K562 (cell line): ENCODE measurements around the gene TTC33. TPM values are rescaled to one million over a fixed set of nuclear protein-coding genes. Genes with fewer than 3 reads are reported as not detected.

Experiments used
- ATAC-seq: fragments of 200-7000 bp; cut with Tn5 transposase; 3 replicates; pipeline ENCODE4 v1.9.1; 2020; ENCODE audit warnings: moderate library complexity
- BruUV-seq: library from RNA; stranded (reverse); fragments of 400-500 nt; replicated peaks from 2 replicates; lab custom pipeline; 2021; lab: Mats Ljungman, UMichigan
- CTCF ChIA-PET: fragments of 300-600 bp; formaldehyde crosslinking; extraction: SDS; loops from one replicate; lab custom pipeline; 2021; ENCODE audit warnings: low intra/inter-chr PET ratio; lab: Yijun Ruan, JAX
- POLR2A ChIA-PET: fragments of 300-600, 350-650 bp; sonication (Branson Sonifier 250); formaldehyde crosslinking; extraction: SDS; loops from one replicate; lab custom pipeline; 2021; ENCODE audit warnings: antibody characterized with exemption, inconsistent platforms; lab: Yijun Ruan, JAX
- DNase-seq, 4 experiments: peaks; one replicate each; pipeline versions ENCODE4 v3.0.0 to v3.0.0-alpha.2; 2011 to 2018; ENCODE audit warnings: low spot score in 3 of 4, mixed read lengths in 3 of 4; ENCODE audit errors: extremely low read depth in 1 of 4
- FAIRE-seq: peaks from 2 replicates; lab custom pipeline; 2011; peaks lifted over from hg19 to GRCh38; lab: Jason Lieb, UNC
- H2AFZ ChIP-seq: 2 replicates; pipeline ENCODE4 v1.6.0; 2011; ENCODE audit warnings: low read depth, low read length, control low read depth, inconsistent platforms
- H3K27ac ChIP-seq: fragments of 200-600 bp; 3 replicates; pipeline ENCODE4 v1.8.0; 2011; ENCODE audit warnings: low read depth, mild to moderate bottlenecking, control low read depth, inconsistent platforms, low read length, moderate library complexity, mixed read lengths; ENCODE audit errors: extremely low read depth
- H3K27me3 ChIP-seq, 2 experiments: fragments of 300-600 bp in 1 of 2; 2 replicates in 1 of 2; 3 replicates in 1 of 2; pipeline versions ENCODE4 v1.6.0 to v1.8.0; 2011; ENCODE audit warnings: inconsistent platforms in 2 of 2, low read length in 2 of 2, mild to moderate bottlenecking in 1 of 2, mixed read lengths in 1 of 2, moderate library complexity in 1 of 2; ENCODE audit not compliant: control insufficient read depth in 2 of 2, insufficient read depth in 2 of 2
- H3K36me3 ChIP-seq: fragments of 300-600 bp; 3 replicates; pipeline ENCODE4 v1.8.0; 2011; ENCODE audit warnings: mild to moderate bottlenecking, low read length, inconsistent platforms; ENCODE audit not compliant: control insufficient read depth, insufficient read depth
- H3K4me1 ChIP-seq, 2 experiments: fragments of 200-600 bp in 1 of 2; replicated peaks in 1 of 2; 2 replicates in 1 of 2; 3 replicates in 1 of 2; pipeline versions ENCODE4 v1.5.1 to v1.8.0; 2011; ENCODE audit warnings: inconsistent platforms in 2 of 2, low read length in 2 of 2, mild to moderate bottlenecking in 1 of 2, mixed read lengths in 1 of 2, moderate library complexity in 1 of 2; ENCODE audit not compliant: control insufficient read depth in 2 of 2, insufficient read depth in 2 of 2
- H3K4me2 ChIP-seq: 2 replicates; pipeline ENCODE4 v1.6.1; 2011; ENCODE audit warnings: low read length, control low read depth, inconsistent platforms, mixed read lengths; ENCODE audit not compliant: insufficient read depth
- H3K4me3 ChIP-seq: fragments of 200-600 bp; sonication (generic), shearing (Covaris generic); 2 replicates; pipeline ENCODE4 v1.5.1; 2016; ENCODE audit warnings: control low read depth, inconsistent platforms
- H3K79me2 ChIP-seq: fragments of 200-600 bp; 3 replicates; pipeline ENCODE4 v1.8.0; 2011; ENCODE audit warnings: low read length, inconsistent platforms; ENCODE audit not compliant: control insufficient read depth, insufficient read depth
- H3K9ac ChIP-seq, 2 experiments: 2 replicates each; pipeline versions ENCODE4 v1.6.0 to v1.6.1; 2011; ENCODE audit warnings: low read depth in 2 of 2, low read length in 2 of 2, control low read depth in 1 of 2, inconsistent platforms in 1 of 2, mild to moderate bottlenecking in 1 of 2, mixed read lengths in 1 of 2; ENCODE audit not compliant: insufficient read depth in 1 of 2
- H3K9me1 ChIP-seq: one replicate; pipeline ENCODE4 v1.6.0; 2011; ENCODE audit warnings: inconsistent platforms, mild to moderate bottlenecking, low read length, moderate library complexity; ENCODE audit not compliant: control insufficient read depth, insufficient read depth
- H3K9me3 ChIP-seq: replicated peaks from 2 replicates; pipeline ENCODE4 v1.5.1; 2011; ENCODE audit warnings: low read depth, low read length, inconsistent platforms; ENCODE audit not compliant: control insufficient read depth, insufficient read depth
- H4K20me1 ChIP-seq: replicated peaks from 2 replicates; pipeline ENCODE4 v1.6.1; 2011; ENCODE audit warnings: low read length, inconsistent platforms, mixed read lengths; ENCODE audit not compliant: control insufficient read depth, insufficient read depth
- CBX5 ChIP-seq: IDR thresholded peaks from 2 replicates; pipeline ENCODE4 v1.6.1; 2014; ENCODE audit warnings: low read depth, borderline replicate concordance
- IFI16 ChIP-seq: fragments of 250-450 bp; sonication (Bioruptor Pico); IDR thresholded peaks from 2 replicates; pipeline ENCODE4 v2.1.2; 2022; ENCODE audit warnings: mild to moderate bottlenecking, inconsistent platforms
- LARP7 ChIP-seq: fragments of 450-650 bp; IDR thresholded peaks from 2 replicates; pipeline ENCODE4 v1.6.1; 2016
- SNIP1 ChIP-seq: fragments of 450-650 bp; IDR thresholded peaks from 2 replicates; pipeline ENCODE4 v1.7.1; 2017; ENCODE audit warnings: low read depth, mild to moderate bottlenecking
- WGBS: fragments of 100-300 bp; shearing (Covaris generic); methylation state at CpG from one replicate; pipeline ENCODE4 v1.1.6; 2016; ENCODE audit warnings: low coverage, mixed read lengths; ENCODE audit not compliant: insufficient coverage; ENCODE audit errors: missing lambda C conversion rate; 5-methylcytosine and 5-hydroxymethylcytosine counted together
- in situ Hi-C: fragments of 300-500 bp; cut with MboI; formaldehyde crosslinking; loops from 4 replicates; pipeline ENCODE4 v1.15.0; 2018; ENCODE audit warnings: inconsistent platforms, mixed read lengths
- intact Hi-C: fragments of 100-400 bp; cut with micrococcal nuclease; formaldehyde crosslinking; loops from 2 replicates; pipeline ENCODE4 v1.14.2; 2022
- polyA plus RNA-seq, 8 experiments: library from polyadenylated mRNA; depleted of rRNA in 4 of 8; stranded (reverse) in 5 of 8; unstranded in 3 of 8; fragments of >200 nt; fragmentation: Nextera tagmentation in 2 of 8; fragmentation: Illumina TruSeq in 1 of 8; extraction: Ambion mirVana in 2 of 8; extraction: Trizol in 1 of 8; gene quantifications; 2 replicates each; pipeline versions ENCODE4 v1.2.1 to v1.2.3, GENCODE V29; 2011 to 2014; ENCODE audit warnings: inconsistent platforms in 1 of 8, missing spikeins in 1 of 8
- total RNA-seq, 7 experiments: library from RNA; depleted of rRNA in 6 of 7; stranded (reverse); fragments of >200 nt in 6 of 7; fragmentation: Illumina TruSeq in 2 of 7; extraction: Trizol in 2 of 7; gene quantifications; 2 replicates each; pipeline versions ENCODE4 v1.2.1 to v1.2.3, GENCODE V29; 2011 to 2021; ENCODE audit warnings: low replicate concordance in 1 of 7
- TF ChIP-seq, protein P1 (sequence below), 2 experiments: fragments of 450-650 bp in 1 of 2; sonication (generic) in 1 of 2; formaldehyde crosslinking in 1 of 2; IDR thresholded peaks in 1 of 2; conservative IDR thresholded peaks in 1 of 2; 2 replicates each; pipeline versions ENCODE4 v1.6.1 to v1.8.1; 2016 to 2023; ENCODE audit warnings: mild to moderate bottlenecking in 2 of 2, moderate library complexity in 2 of 2, inconsistent platforms in 1 of 2, missing genetic modification reagents in 1 of 2
- TF ChIP-seq, protein P2 (sequence below), 2 experiments: fragments of 450-650 bp; formaldehyde crosslinking in 1 of 2; IDR thresholded peaks; 2 replicates each; pipeline versions ENCODE4 v1.4.0 to v1.6.1; 2014 to 2020; ENCODE audit warnings: mild to moderate bottlenecking in 2 of 2, borderline replicate concordance in 1 of 2, low read depth in 1 of 2
- TF ChIP-seq, protein P3 (sequence below), 2 experiments: fragments of 450-650 bp in 1 of 2; sonication (generic) in 1 of 2; formaldehyde crosslinking; conservative IDR thresholded peaks; 2 replicates each; pipeline versions ENCODE4 v1.4.0 to v1.8.1; 2020 to 2022; ENCODE audit warnings: mild to moderate bottlenecking in 1 of 2, missing genetic modification reagents in 1 of 2
- TF ChIP-seq, protein P4 (sequence below): fragments of 450-650 bp; formaldehyde crosslinking; IDR thresholded peaks from 2 replicates; pipeline ENCODE4 v1.4.0; 2020; ENCODE audit warnings: mild to moderate bottlenecking

Gene TTC33
- total and polyA plus RNA-seq, 9 of the 15 experiments (the other 6 are each of a cell fraction or from before 2014, with no cell fraction given), result 11.5 to 24.9 (median 21.1) TPM

DNA sequence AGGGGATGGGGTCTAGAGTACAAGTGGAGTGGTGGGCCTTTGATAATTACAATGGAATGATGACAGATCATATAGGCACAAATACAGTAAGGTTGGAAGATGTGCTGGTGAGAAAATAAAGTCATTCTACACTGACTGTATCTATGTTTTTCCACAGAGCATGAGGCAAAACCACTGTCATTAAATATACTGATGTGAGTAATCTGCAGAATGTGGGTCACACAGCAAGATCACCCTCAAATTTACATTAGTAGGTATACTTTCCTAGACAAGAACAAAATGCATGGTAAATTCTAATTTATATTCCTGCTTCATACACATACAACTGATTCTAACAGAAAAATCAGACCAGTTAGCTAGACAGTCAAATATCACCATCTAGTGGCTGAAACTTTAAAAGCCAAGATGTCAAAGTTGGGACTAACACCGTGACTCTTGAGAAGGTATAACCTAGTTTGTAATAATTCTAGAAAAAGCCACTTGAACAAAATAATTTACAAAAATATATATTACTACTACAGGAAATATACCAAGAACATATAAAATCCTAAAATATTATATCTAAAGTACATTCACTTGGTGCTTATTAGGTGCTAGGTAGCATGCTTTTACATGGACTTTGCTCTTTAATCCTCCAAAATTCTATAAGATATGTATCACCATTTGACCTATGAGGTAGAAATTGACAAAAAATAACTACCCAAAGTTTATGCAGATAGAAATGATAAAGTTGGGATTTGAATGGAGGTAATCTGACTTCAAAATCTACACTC lies 19.5 kb downstream of the TTC33 start:
- no peaks in the 10 kb centered on the region for H3K79me2 ChIP-seq
- H3K27me3 ChIP-seq, result no peaks in the 10 kb centered on the region
- no TSS peak for BruUV-seq
- H3K4me2 ChIP-seq, result no peak overlapping the region
- FAIRE-seq (peak; percentile 79), ATAC-seq (peak; percentile 92), DNase-seq (peak; percentile 55 to 73 (median 62))
- ChIA-PET CTCF (interaction anchor here (0.5 to 2.0 kb wide), 7 partner anchors 10 to 1158 kb away, joined by 3 to 9 read pairs (median 4); no protein-coding TSS in a partner anchor), POLR2A (interaction anchor here (0.6 kb wide), 1 partner anchor 388 kb away, joined by 3 read pairs; no protein-coding TSS in a partner anchor)
- peaks cover 0 to 7% of the 10 kb centered on the region in 2 experiments; a peak in 2 of 5 replicates for H3K4me1 ChIP-seq
- H2AFZ ChIP-seq, result no peak overlapping the region
- in situ Hi-C loops, result no loop called here
- no peak overlapping the region for H3K9ac ChIP-seq
- peaks cover 4% of the 10 kb centered on the region; the same call in 1 of the 2 replicates for H3K9me3 ChIP-seq
- intact Hi-C loops, result loop anchor here (1.0 to 5.0 kb wide), 4 partner anchors 48 to 1021 kb away; no protein-coding TSS in a partner anchor
- H3K9me1 ChIP-seq, result no peaks in the 10 kb centered on the region
- peaks cover 6% of the 10 kb centered on the region; the same call in 1 of the 3 replicates for H3K36me3 ChIP-seq
- WGBS, result 7% methylated on average over 1 of the region's 1 CpG
- H3K4me3 ChIP-seq, result no peak overlapping the region
- peaks cover 3% of the 10 kb centered on the region; the same call in 1 of the 2 replicates for H4K20me1 ChIP-seq
- H3K27ac ChIP-seq, result no peak overlapping the region
- TF ChIP-seq, protein P1, sequence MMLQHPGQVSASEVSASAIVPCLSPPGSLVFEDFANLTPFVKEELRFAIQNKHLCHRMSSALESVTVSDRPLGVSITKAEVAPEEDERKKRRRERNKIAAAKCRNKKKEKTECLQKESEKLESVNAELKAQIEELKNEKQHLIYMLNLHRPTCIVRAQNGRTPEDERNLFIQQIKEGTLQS (IDR thresholded peaks at IDR 0.05), result no peak
- TF ChIP-seq, protein P1 (CRISPR knock-in tag; conservative IDR thresholded peaks at IDR 0.05), result no peak
- TF ChIP-seq, protein P2, sequence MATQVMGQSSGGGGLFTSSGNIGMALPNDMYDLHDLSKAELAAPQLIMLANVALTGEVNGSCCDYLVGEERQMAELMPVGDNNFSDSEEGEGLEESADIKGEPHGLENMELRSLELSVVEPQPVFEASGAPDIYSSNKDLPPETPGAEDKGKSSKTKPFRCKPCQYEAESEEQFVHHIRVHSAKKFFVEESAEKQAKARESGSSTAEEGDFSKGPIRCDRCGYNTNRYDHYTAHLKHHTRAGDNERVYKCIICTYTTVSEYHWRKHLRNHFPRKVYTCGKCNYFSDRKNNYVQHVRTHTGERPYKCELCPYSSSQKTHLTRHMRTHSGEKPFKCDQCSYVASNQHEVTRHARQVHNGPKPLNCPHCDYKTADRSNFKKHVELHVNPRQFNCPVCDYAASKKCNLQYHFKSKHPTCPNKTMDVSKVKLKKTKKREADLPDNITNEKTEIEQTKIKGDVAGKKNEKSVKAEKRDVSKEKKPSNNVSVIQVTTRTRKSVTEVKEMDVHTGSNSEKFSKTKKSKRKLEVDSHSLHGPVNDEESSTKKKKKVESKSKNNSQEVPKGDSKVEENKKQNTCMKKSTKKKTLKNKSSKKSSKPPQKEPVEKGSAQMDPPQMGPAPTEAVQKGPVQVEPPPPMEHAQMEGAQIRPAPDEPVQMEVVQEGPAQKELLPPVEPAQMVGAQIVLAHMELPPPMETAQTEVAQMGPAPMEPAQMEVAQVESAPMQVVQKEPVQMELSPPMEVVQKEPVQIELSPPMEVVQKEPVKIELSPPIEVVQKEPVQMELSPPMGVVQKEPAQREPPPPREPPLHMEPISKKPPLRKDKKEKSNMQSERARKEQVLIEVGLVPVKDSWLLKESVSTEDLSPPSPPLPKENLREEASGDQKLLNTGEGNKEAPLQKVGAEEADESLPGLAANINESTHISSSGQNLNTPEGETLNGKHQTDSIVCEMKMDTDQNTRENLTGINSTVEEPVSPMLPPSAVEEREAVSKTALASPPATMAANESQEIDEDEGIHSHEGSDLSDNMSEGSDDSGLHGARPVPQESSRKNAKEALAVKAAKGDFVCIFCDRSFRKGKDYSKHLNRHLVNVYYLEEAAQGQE (IDR thresholded peaks at IDR 0.05; ENCODE audit: borderline replicate concordance), result peak; percentile 49
- TF ChIP-seq, protein P2 (CRISPR knock-in tag; IDR thresholded peaks at IDR 0.05; ENCODE audit: low read depth), result no peak
- TF ChIP-seq LARP7, result no peak
- TF ChIP-seq, protein P3, sequence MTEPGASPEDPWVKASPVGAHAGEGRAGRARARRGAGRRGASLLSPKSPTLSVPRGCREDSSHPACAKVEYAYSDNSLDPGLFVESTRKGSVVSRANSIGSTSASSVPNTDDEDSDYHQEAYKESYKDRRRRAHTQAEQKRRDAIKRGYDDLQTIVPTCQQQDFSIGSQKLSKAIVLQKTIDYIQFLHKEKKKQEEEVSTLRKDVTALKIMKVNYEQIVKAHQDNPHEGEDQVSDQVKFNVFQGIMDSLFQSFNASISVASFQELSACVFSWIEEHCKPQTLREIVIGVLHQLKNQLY (CRISPR knock-in tag; conservative IDR thresholded peaks at IDR 0.05), result no peak
- no peak for TF ChIP-seq CBX5
- no peak for TF ChIP-seq IFI16 (CRISPR knock-in tag)
- TF ChIP-seq, protein P4, sequence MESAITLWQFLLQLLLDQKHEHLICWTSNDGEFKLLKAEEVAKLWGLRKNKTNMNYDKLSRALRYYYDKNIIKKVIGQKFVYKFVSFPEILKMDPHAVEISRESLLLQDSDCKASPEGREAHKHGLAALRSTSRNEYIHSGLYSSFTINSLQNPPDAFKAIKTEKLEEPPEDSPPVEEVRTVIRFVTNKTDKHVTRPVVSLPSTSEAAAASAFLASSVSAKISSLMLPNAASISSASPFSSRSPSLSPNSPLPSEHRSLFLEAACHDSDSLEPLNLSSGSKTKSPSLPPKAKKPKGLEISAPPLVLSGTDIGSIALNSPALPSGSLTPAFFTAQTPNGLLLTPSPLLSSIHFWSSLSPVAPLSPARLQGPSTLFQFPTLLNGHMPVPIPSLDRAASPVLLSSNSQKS, result no peak
- TF ChIP-seq SNIP1, result no peak
